ENCODE results near the gene TMEM117.

Gene TMEM117

GRCh38 chr12:43835656-43836474, at the start of gene TMEM117:
Gene TMEM117, plus strand, starts transcription at chr12:43836081.
- DNase-seq: peak; percentile 22

DNA sequence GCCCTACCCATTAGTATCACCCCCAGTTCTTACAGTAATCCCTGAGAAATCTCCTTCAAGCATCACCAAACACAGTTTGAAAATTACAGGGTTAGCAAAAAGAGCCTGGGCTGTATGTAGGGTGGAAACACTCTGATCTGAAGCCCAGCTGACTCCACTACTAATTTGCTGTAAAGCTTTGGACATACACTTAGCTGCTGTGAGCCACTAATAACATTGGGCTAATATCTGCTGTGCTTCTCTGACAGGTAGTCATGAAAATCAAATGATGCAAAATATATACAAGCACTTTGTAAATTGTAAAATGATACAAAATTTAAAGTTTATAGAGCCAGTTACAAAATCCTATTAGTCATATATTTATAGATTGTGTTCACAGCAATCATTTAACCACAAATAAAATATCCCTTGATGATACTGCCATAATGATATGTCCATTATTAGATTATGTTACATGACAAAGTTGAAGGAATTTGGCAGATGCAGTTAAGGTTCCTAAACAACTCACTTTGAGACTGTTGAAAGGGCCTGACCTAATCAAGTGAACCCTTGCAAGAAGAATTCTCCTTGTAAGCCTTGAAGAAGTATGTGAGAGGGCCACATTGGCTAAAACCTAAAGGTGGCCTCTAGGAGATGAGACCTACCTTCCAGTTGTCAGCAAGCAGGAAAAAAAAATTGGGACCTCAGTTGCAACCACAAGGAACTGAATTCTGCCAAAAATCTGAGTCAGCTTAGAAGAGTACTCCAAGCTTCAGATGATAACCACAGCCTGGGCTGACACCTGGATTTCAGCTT, 48.8 kb upstream of the TMEM117 start:
- no peak for DNase-seq

GRCh38 chr12:43789941-43790340, 45.9 kb upstream of the TMEM117 start:
- no peak for DNase-seq

DNA sequence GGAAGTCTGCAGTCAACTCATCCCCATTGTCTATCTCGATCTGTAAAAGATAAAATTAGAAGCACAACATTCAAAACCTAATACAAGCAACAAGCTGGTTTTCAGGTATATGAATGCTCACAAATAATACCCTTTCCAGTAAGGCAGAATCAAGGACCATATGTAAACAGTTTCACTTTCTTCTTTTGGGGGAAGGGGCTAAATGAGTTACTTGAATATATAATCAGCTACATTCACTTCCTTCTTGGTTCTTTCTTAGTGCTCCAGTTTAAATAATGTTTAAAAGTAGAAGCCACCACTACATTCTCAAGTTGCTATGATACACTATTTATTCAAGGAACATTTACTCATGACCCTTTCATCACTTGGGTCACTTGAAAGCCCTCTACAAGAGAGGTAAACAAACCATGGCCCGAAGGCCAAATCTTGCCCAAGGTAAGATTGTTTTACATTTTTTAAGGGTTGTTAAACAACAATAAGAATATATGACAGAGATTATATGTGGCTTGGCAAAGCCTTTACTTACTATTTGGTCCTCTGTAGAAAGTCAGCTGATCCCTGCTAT, 40.1 kb upstream of the TMEM117 start:
- no peak for DNase-seq

- no peak for DNase-seq
These were observed 38.2 kb upstream of the TMEM117 start for GRCh38 chr12:43797561-43798217.

DNA sequence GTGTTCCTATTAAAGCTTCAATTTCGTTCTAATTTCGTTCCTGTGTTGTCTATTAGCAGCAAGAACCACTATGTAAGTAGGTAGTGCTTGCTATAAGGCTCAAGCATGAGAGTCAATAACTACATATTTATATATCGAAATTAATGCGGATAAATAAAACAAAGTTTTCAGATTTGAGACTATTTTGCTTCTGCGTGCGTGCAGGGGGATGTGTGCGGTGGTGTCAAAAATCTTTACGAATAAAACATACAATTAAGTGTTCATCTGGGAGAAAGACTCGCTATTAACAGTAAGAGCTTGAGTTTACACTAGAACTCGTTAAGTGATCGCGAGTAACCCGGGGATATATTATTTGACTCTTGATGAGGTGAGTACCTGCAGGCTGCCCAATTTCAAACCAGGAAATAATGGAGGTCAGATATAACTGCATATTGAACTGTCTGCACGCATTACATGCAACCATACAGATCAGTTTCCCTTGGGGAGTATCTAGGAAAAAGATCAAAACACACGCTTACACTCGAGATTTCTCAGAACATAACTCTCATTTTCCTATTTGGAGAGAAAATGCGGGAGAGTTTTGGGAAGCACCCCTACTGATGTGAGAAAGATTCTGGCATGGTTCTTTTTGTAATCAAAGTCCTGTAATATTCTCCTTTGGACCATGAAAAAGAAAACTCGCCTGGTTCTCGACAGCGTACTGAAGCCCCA, 30.6 kb upstream of the TMEM117 start:
- peak; percentile 67 for DNase-seq

DNA sequence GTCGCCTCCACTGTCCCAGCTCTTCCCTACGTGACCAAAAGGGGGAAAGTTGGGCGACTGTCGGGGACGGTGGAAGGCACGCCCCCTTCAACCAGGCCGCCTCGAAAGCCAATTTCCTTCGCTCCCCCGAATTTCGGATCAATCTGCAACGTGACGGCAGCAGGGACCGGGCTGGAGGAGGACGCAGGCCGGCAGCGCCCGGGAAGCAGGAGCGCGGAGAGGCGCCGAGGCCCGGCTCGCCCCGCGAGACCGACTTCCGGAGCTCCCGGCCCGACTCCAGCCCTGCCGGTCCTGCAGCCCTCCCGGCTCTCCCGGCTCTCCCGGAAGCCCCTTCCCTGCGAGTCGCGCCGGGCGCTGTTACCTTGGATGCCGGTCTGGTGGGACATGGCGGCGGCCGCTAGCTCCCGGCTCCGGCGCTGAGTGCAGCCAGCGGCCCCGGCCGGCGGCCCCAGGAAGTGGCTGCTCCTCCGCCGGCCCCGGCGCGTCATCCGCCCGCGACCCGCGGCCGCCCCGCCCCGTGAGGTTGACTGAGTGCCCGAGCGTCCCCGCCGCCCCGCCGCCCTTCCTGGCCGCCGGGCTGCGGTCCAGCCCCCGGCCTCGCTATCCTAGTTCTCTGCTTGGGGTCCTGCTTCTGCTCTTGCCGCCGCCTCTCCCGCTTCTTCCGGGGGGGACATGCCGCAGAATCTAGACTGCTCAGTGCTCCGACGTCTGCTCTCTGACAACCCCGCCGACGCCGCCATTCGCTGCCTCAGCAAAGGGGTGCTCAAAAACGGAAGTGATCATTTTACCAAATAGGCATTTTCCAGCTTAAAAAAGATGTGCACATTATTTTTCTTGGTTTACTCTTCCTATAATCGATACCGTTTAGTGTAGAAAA, 29.8 kb upstream of the TMEM117 start, which contains the start of gene TWF1:
TWF1 (minus strand) TSS at position 458 of the 877 bp plus-strand sequence; CDS start at position 386, 72 bp downstream.
- DNase-seq: peak; percentile 90

DNA sequence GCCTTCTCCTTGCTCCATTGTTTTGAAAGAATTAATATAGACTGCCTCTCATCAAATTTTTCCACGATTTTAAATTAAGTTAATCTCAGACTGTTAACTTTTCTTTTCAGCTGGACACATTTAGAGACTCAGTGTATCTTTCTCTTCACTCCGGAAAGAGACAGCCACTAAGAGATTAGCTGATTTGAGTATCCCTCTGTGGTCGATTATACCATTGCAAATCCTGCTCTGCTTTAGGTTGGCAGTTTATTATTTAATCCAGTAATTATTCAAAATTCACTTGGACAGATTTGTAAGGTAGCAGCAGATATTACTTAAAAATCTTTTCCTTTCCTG, 29.2 kb upstream of the TMEM117 start:
- no peak for DNase-seq

DNA sequence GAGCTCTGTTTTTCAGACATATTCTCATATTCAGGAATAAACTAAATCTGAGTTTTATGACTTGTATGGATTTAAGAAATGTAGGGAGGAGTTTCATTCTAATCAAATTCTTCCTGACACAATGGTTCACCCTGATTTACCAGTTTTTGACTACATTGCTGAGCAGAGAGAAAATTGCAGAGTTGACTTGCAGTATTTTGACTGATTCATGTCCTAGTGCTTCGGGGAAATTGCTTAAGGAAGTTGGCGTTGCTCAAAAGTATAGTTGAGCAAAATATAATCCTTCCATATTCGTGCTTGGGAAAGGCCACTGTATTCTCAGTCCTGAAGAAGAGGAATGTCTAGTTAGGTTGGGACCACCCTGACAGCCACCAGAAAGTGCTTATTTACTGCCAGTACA, 28.5 kb upstream of the TMEM117 start:
- DNase-seq: no peak

GRCh38 chr12:43812057-43812456, 23.8 kb upstream of the TMEM117 start:
- no peak for DNase-seq

DNA sequence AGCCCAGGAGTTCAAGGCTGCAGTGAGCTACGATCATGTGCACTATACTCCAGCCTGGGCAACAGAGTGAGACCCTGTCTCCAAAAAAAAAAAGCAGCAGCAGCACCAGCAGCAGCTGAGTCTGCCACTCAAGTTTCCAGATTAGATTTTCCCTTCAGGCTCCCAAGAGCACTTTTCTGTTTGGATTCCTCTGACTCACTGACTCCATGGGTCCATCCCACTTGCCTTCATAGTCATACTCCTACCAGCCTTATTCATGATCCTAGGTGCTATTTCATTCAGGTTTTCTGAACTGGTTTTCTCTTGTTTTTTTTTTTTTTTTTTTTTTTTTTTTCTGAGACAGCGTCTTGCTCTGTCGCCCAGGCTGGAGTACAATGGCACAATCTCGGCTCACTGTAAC, 23.0 kb upstream of the TMEM117 start:
- no peak for DNase-seq

GRCh38 chr12:43815416-43815815, 20.5 kb upstream of the TMEM117 start:
- no peak for DNase-seq

- no peak for DNase-seq
These were observed 19.7 kb upstream of the TMEM117 start for GRCh38 chr12:43816168-43816567.

DNA sequence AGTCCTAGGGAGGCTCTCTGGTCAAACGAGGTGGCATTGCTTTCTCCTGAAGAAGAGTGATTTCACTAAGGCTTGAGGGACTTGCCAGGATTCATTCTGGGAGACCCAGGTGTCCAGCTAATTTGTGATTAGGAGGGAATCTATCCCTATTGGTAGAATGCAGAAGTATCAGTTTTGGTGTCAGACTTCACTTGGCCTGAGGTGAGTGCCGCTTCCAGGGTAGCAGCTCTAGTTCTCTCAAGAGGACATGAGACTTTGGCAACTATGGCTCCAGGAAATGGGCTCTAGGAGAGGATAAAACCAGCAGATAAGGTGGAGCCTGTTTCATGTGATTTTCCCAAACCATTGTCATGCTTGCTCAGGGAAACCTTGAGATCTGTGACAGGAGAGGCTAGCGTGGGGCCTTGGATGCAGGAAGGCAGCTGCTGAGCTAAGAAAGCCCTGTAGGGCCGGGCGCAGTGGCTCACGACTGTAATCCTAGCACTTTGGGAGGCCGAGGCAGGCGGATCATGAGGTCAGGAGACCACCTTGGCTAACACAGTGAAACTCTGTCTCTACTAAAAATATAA, 11.6 kb upstream of the TMEM117 start:
- DNase-seq: no peak

GRCh38 chr12:43826681-43827080, 9.2 kb upstream of the TMEM117 start:
- DNase-seq: no peak

DNA sequence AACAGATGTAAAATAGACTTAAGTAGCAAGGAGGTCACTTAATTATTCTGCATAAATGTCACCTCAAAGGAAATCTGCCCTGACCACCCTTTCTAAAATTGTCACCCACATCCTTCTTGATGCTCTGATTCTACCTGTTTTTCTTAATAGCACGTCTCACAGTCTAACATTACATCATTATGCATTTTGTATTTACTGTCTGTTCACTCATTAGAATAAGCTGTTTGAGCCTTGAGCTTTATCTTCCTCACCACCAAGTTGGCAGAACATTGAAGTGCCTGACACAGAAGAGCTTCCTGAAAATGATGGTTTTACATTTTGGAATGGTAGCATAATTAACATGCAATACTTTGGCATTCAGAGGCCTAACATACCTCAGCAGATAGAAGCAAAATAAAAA, 8.8 kb upstream of the TMEM117 start:
- no peak for DNase-seq

GRCh38 chr12:43832463-43833168, 3.3 kb upstream of the TMEM117 start:
- no peak for DNase-seq

DNA sequence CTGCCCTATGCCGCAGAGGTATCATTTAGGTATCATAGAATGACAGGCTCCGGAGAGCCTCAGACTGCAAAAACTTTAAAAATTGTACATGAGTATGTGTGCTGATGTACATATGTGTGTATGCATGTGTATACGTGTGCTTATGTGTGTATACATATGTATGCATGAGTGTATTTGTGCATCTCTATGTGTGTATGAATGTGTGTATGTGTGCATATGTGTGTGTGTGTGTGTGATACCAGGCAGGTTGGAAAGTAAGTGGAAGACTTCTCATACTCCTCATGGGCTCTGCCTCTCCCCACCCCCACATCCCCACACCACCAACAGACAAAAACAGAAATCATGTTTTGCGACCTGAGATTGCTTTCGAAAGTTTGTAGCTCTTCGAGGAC, 621 bp upstream of the TMEM117 start:
- DNase-seq: no peak

DNA sequence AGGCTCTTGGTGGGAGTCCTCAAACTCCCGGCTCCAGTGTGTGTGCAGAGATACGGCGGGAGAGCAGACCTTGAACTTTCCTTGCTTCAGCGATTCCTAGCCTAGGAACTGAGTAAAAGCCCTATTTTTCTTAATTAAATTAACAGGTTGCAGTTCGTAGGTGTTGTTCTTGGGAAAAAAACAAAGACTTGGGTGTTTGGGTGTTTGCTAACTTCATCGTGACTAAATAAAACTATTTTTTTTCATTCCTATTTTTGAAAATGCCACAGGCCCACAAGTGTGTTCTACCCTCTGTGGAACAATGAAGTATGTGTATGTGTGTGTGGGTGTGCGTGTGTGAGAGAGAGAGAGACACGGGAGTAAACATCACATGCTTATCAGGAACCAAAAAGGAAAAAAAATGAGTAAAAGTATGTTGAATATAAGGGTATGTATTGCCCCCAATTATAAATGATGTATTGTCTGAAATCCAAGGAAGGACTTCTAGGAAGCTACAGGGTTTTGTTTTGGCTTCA, 651 bp downstream of the TMEM117 start:
- DNase-seq: peak; percentile 44

- no peak for DNase-seq
These were observed 4.5 kb downstream of the TMEM117 start for GRCh38 chr12:43840338-43840737.

Measured in NCI-H2171 treated with DMSO at 0.1 percent for 48 hours (cell line).